Measurements from ENCODE around the gene SELENON.

SELENON gene

GRCh38 chr1:25772164-25772563, 27.8 kb upstream of the SELENON start:
- Histone ChIP-seq H3K27me3 (ENCODE audit: insufficient read depth, poor library complexity, severe bottlenecking) (no peaks in the 10 kb centered on the region), H3K4me3 (replicated peaks; ENCODE audit: insufficient read depth, low read length) (no peak overlapping the region), H3K27ac (replicated peaks) (no peak overlapping the region)
- TF ChIP-seq POLR2AphosphoS5 (IDR thresholded peaks at IDR 0.05; ENCODE audit: low read depth) (no peak), GABPA (IDR thresholded peaks at IDR 0.05; ENCODE audit: low read depth) (no peak), CTCF (IDR thresholded peaks at IDR 0.05; ENCODE audit: insufficient read depth, low read length) (no peak), SPI1 (IDR thresholded peaks at IDR 0.05; ENCODE audit: borderline replicate concordance, low read depth) (no peak)
- TF ChIP-seq, protein P1, sequence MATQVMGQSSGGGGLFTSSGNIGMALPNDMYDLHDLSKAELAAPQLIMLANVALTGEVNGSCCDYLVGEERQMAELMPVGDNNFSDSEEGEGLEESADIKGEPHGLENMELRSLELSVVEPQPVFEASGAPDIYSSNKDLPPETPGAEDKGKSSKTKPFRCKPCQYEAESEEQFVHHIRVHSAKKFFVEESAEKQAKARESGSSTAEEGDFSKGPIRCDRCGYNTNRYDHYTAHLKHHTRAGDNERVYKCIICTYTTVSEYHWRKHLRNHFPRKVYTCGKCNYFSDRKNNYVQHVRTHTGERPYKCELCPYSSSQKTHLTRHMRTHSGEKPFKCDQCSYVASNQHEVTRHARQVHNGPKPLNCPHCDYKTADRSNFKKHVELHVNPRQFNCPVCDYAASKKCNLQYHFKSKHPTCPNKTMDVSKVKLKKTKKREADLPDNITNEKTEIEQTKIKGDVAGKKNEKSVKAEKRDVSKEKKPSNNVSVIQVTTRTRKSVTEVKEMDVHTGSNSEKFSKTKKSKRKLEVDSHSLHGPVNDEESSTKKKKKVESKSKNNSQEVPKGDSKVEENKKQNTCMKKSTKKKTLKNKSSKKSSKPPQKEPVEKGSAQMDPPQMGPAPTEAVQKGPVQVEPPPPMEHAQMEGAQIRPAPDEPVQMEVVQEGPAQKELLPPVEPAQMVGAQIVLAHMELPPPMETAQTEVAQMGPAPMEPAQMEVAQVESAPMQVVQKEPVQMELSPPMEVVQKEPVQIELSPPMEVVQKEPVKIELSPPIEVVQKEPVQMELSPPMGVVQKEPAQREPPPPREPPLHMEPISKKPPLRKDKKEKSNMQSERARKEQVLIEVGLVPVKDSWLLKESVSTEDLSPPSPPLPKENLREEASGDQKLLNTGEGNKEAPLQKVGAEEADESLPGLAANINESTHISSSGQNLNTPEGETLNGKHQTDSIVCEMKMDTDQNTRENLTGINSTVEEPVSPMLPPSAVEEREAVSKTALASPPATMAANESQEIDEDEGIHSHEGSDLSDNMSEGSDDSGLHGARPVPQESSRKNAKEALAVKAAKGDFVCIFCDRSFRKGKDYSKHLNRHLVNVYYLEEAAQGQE (IDR thresholded peaks at IDR 0.05; ENCODE audit: insufficient replicate concordance, low read depth) = no peak
- no peak for DNase-seq (ENCODE audit: low read depth in 1 of 2, low spot score in 1 of 2)

DNA sequence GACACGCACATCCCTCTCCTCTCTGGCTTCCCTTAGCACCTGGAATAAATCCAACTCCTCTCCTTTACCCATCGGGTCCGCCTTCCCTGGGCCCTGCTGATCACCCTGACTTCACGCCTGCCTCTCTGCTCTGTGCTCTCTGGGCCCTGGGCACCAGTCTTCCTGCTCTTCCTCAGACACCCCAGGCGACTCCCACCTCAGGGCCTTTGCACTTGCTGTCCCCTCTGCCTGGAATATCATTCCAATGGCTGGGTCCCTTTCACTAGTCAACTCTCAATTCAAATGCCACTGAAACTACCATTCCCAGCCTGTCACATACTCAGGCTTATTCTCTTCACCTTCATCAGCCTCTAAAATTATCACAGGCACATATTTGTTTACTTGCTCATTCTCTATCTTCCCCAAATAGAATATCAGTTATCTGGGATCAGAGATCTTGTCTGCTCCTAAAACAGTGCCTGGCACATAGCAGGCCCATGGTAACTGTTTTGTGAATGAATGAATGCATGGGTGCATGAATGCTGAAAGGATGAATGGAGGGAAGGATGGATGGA, 27.2 kb upstream of the SELENON start:
- TF ChIP-seq GABPA (IDR thresholded peaks at IDR 0.05; ENCODE audit: low read depth) = no peak
- no peak for TF ChIP-seq POLR2AphosphoS5 (IDR thresholded peaks at IDR 0.05; ENCODE audit: low read depth)
- TF ChIP-seq, protein P1 (IDR thresholded peaks at IDR 0.05; ENCODE audit: insufficient replicate concordance, low read depth) = no peak
- no peak for TF ChIP-seq CTCF (IDR thresholded peaks at IDR 0.05; ENCODE audit: insufficient read depth, low read length)
- no peak for TF ChIP-seq SPI1 (IDR thresholded peaks at IDR 0.05; ENCODE audit: borderline replicate concordance, low read depth)
- Histone ChIP-seq H3K4me3 (replicated peaks; ENCODE audit: insufficient read depth, low read length) (no peak overlapping the region), H3K27ac (replicated peaks) (no peak overlapping the region), H3K27me3 (ENCODE audit: insufficient read depth, poor library complexity, severe bottlenecking) (no peaks in the 10 kb centered on the region)
- DNase-seq (ENCODE audit: low read depth in 1 of 2, low spot score in 1 of 2) = no peak

- TF ChIP-seq CTCF (IDR thresholded peaks at IDR 0.05; ENCODE audit: insufficient read depth, low read length) (no peak), SPI1 (IDR thresholded peaks at IDR 0.05; ENCODE audit: borderline replicate concordance, low read depth) (no peak), GABPA (IDR thresholded peaks at IDR 0.05; ENCODE audit: low read depth) (no peak)
- TF ChIP-seq, protein P1 (IDR thresholded peaks at IDR 0.05; ENCODE audit: insufficient replicate concordance, low read depth) = no peak
- no peak overlapping the region for H3K4me3 ChIP-seq (replicated peaks; ENCODE audit: insufficient read depth, low read length)
- DNase-seq (ENCODE audit: low read depth in 1 of 2, low spot score in 1 of 2) = no peak
- H3K27ac ChIP-seq (replicated peaks) = no peak overlapping the region
- no peaks in the 10 kb centered on the region for H3K27me3 ChIP-seq (ENCODE audit: insufficient read depth, poor library complexity, severe bottlenecking)
Measured at GRCh38 chr1:25773441-25774125, 26.4 kb upstream of the SELENON start.
